IPS-20b (cell line): ENCODE data around the gene COMTD1.
A peak's percentile ranks its signal among the peaks of the same experiment; 100 is the strongest.
"Not testable (repeated sequence)": the region's sequence is repeated elsewhere in the genome, so short reads cannot be mapped to it uniquely, and the experiment has no call there.

Experiments
- H3K27ac ChIP-seq: one replicate; pipeline ENCODE4 v1.5.1; 2013; ENCODE audit warnings: low read length
- H3K27me3 ChIP-seq: 2 replicates; pipeline ENCODE4 v1.6.1; 2013; ENCODE audit warnings: mild to moderate bottlenecking, low read length, inconsistent platforms; ENCODE audit not compliant: insufficient read depth
- H3K36me3 ChIP-seq: 2 replicates; pipeline ENCODE4 v1.6.1; 2013; ENCODE audit warnings: low read depth, mild to moderate bottlenecking, inconsistent platforms, low read length, moderate library complexity; ENCODE audit not compliant: insufficient read depth
- H3K4me1 ChIP-seq: 2 replicates; pipeline ENCODE4 v1.6.1; 2013; ENCODE audit warnings: mild to moderate bottlenecking, control low read depth, inconsistent platforms, low read length, moderate library complexity; ENCODE audit not compliant: insufficient read depth
- H3K4me3 ChIP-seq: 2 replicates; pipeline ENCODE4 v1.5.1; 2013; ENCODE audit warnings: mild to moderate bottlenecking, low read length, inconsistent platforms
- H3K9ac ChIP-seq: 2 replicates; pipeline ENCODE4 v1.6.1; 2013; ENCODE audit warnings: low read depth, mild to moderate bottlenecking, inconsistent platforms, low read length, moderate library complexity
- H3K9me3 ChIP-seq: 2 replicates; pipeline ENCODE4 v1.6.1; 2013; ENCODE audit warnings: mild to moderate bottlenecking, low read depth, low read length, inconsistent platforms; ENCODE audit not compliant: insufficient read depth

The COMTD1 gene

DNA sequence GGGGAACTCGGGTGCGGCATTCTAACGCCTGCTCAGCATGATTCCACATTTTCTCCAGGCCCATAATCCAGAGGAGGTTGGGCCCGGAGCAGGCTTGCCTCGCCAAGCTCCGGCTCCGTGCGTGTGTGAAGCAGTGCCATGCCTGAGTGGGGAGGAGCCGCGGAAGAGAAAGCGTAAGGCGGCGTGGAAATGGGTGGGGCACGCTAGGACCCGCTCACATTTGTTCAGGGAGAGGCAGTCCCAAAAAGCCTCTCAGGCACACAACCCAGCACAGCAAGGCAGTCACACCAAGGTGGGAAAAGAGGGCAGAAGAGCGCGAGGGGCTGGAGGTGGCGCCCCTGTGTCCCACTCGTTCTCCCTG, 25.9 kb downstream of the COMTD1 start:
- Histone ChIP-seq H3K27ac (peak overlapping the region; percentile 76), H3K9ac (peak overlapping the region; percentile 95), H3K36me3 (peaks cover 31% of the 10 kb centered on the region), H3K4me1 (peaks cover 8% of the 10 kb centered on the region), H3K9me3 (no peaks in the 10 kb centered on the region), H3K4me3 (peak overlapping the region; percentile 95), H3K27me3 (no peaks in the 10 kb centered on the region)

DNA sequence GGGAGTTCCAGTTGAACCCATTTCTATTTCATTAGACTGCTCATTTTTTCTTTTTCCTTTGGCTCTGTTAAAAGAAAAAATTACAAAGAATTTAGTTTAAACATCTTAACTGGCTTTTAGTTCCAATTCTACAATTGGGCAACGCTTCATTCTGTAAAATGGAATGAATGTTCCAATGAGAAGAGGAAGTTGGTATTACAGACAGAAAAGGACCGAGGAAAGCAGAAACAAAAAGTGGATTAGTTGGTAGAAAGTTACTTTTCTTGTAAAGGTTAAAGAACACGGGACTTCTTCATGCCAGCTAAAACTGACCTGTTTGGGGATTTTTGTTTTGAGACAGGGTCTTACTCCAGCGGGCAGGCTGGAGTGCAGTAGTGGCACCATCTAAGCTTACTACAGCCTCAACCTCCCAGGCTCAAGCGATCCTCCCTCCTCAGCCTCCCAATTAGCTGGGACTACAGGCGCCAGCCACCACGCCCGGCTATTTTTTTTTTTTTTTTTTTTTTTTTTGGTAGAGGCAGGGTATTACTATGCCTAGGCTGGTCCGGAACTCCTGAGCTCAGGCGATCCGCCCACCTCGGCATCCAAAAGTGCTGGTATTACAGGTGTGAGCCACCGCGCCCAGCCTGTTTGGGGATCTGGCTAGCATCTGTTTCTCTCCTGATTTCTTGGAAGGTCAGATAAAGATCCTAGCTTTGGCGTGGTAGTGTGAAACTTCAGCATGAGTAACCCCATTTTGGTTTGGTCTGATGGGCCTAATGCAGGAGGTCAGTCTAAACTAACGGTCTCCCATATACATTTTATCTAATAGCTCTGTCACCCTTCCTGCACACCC, 26.5 kb downstream of the COMTD1 start:
- Histone ChIP-seq H3K9ac (peak overlapping the region; percentile 95; the same call in 1 of the 2 replicates), H3K4me1 (peaks cover 8% of the 10 kb centered on the region), H3K27ac (peak overlapping the region; percentile 76)

DNA sequence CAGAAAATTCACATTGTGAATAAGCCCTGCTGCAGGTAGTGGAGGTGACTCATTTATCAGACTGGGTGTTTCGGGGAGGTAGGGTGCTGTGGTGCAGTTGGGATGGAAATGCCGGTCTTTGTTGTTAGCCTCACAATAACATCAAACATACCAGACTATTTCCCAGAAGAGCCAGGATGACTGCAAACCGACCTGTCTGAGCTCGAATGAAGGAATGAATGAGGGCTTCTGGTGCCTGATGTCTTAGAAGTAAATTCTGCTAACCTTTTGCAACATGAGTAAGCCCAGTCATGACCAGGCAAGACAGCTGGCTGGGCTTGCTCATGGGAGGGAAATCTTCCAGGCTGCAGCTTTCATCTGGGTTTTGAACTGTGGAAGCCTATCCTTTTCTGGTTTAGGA, 27.6 kb downstream of the COMTD1 start:
- H3K36me3 ChIP-seq: peaks cover 16% of the 10 kb centered on the region
- H3K9ac ChIP-seq: no peak overlapping the region
- no peak overlapping the region for H3K27ac ChIP-seq
- H3K4me1 ChIP-seq: peaks cover 8% of the 10 kb centered on the region
- H3K9me3 ChIP-seq: no peaks in the 10 kb centered on the region
- H3K4me3 ChIP-seq: no peak overlapping the region
- H3K27me3 ChIP-seq: no peaks in the 10 kb centered on the region

More for the DNA sequence above, 26.5 kb downstream of the COMTD1 start:
- Histone ChIP-seq H3K4me3 (peak overlapping the region; percentile 95), H3K9me3 (no peaks in the 10 kb centered on the region), H3K27me3 (no peaks in the 10 kb centered on the region), H3K36me3 (peaks cover 25% of the 10 kb centered on the region)

DNA sequence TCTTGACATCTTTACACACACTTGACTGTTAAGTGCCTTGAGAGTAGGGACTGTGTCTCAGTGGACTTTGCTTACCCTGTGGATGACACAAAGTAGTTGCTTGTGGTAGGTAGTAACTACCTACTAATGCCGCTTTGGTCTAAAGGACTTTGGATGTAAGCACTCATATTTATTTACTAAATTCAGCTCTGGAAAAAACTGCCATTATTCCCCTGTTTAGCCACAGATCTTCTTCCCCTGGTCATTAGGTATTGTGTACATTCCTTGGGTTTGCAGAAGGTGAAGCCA, 28.0 kb downstream of the COMTD1 start:
- H3K27ac ChIP-seq: no peak overlapping the region
- no peaks in the 10 kb centered on the region for H3K9me3 ChIP-seq
- peaks cover 12% of the 10 kb centered on the region for H3K36me3 ChIP-seq
- H3K4me3 ChIP-seq: no peak overlapping the region
- no peak overlapping the region for H3K9ac ChIP-seq
- peaks cover 8% of the 10 kb centered on the region for H3K4me1 ChIP-seq
- no peaks in the 10 kb centered on the region for H3K27me3 ChIP-seq

DNA sequence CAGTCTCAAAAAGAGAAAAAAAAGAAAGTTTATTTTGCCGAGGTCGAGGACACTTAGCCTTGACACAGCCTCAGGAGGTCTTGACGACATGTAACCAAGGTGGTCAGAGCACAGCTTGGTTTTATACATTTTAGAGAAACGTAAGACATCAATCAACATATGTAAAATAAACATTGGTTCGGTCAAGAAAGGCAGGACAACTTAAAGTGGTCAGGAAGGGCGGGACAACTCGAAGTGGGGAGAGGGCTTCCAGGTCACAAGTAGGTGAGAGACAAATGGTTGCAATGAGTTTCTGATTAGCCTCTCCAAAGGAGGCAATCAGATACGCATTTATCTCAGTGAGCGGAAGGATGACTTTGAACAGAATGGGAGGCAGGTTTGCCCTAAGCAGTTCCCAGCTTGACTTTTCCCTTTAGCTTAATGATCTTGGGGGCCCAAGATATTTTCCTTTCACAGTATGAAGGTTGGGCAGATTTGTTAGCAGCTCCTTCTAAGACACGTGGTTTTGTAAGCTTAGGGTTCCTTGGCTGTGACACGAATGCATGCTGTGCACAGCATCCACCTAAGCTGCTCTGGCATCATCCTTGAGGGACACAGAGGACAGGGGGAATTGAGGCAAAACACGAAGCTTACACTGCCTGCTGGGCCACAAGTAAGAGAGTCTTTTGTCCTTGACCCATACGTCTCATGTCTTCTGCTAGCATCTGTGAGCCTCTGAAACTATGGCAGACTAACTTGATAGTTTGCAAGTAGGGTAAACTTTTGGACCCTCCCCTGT, 28.5 kb downstream of the COMTD1 start:
- Histone ChIP-seq H3K9ac (no peak overlapping the region), H3K4me1 (peaks cover 8% of the 10 kb centered on the region), H3K36me3 (peaks cover 7% of the 10 kb centered on the region; the same call in 1 of the 2 replicates), H3K4me3 (no peak overlapping the region), H3K9me3 (no peaks in the 10 kb centered on the region), H3K27ac (no peak overlapping the region), H3K27me3 (no peaks in the 10 kb centered on the region)

DNA sequence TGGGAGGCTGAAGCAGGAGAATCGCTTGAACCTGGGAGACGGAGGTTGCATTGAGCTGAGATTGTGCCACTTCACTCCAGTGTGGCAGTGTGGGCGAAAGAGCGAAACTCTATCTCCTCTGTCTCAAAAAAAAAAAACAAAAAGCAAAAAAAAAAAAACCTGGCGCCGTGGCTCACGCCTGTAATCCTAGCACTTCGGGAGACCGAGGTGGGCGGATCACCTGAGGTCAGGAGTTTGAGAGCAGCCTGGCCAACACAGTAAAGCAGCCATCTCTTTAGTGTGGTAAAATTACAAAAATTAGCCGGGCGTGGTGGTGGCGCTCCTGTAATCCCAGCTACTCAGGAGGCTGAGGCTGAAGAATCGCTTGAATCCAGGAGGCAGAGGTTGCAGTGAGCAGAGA, 29.1 kb downstream of the COMTD1 start:
- not testable (repeated sequence) for H3K9ac ChIP-seq

DNA sequence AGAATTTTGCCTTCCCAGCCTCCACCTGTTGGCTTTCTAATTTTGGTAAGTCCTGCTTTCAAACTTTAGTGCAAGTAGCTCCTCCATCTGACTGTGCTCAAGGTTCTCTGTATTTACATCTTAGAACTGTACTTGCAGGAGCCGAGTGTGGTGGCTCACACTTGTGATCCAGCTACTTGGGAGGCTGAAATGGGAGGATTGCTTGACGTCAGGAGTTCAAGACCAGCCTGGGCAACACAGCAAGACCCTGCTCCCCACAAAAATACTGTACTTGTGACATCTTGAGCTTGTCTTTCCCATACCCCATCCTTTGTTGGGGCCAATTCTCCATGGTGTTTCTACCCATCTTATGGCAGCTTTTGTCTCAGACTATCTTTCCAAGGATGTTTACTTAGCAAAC, 29.8 kb downstream of the COMTD1 start:
- Histone ChIP-seq H3K9ac (no peak overlapping the region), H3K27ac (no peak overlapping the region), H3K27me3 (no peaks in the 10 kb centered on the region), H3K36me3 (no peaks in the 10 kb centered on the region), H3K4me1 (peaks cover 8% of the 10 kb centered on the region), H3K4me3 (no peak overlapping the region), H3K9me3 (no peaks in the 10 kb centered on the region)

More for the DNA sequence above, 29.1 kb downstream of the COMTD1 start:
- H3K27me3 ChIP-seq, H3K36me3 ChIP-seq, H3K4me1 ChIP-seq, H3K9me3 ChIP-seq, H3K27ac ChIP-seq, H3K4me3 ChIP-seq: not testable (repeated sequence)

DNA sequence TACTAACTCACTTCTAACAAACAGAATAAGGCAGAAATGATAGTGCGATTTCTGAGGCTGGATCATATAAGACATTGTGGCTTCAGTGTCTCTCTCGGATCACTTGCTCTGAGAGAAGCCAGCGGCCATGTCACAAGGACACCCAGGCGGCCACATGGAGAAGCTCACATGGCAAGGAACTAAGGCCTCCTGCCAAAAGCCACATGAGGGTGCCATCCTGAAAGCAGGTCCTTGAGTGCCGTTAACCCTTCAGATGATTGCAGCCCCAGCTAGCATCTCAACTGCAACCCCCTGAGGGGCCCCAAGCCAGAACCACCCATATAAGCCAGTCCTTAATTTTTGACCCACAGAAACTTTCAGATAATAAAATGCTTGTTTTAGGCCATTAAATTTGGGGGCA, 32.0 kb downstream of the COMTD1 start:
- Histone ChIP-seq H3K4me1 (peaks cover 8% of the 10 kb centered on the region), H3K36me3 (no peaks in the 10 kb centered on the region), H3K4me3 (no peak overlapping the region), H3K9me3 (no peaks in the 10 kb centered on the region), H3K27ac (no peak overlapping the region), H3K27me3 (no peaks in the 10 kb centered on the region), H3K9ac (no peak overlapping the region)

DNA sequence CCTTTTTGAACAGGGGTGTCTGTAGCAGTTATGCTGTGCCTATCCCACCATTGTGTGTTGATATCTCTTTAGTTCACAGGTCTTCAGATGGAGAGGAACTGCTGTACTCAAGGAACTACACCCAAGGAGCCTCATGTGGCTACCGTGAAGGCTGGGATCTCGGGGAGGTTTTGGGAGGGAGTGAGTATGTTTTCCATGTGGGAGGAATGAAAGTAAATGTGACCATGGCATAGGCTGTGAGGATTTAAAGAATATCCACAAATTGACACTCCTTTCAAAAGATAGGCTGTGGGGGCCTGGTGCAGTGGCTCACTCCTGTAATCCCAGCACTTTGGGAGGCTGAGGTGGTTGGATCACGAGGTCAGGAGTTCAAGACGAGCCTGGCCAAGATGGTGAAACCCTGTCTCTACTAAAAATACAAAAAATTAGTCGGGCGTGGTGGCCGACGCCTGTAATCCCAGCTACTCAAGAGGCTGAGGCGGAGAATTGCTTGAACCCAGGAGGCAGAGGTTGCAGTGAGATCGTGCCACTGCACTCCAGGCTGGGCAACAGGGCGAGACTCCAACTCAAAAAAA, 32.6 kb downstream of the COMTD1 start:
- not testable (repeated sequence) for H3K36me3 ChIP-seq, H3K4me1 ChIP-seq, H3K27me3 ChIP-seq, H3K27ac ChIP-seq, H3K4me3 ChIP-seq, H3K9me3 ChIP-seq, H3K9ac ChIP-seq

DNA sequence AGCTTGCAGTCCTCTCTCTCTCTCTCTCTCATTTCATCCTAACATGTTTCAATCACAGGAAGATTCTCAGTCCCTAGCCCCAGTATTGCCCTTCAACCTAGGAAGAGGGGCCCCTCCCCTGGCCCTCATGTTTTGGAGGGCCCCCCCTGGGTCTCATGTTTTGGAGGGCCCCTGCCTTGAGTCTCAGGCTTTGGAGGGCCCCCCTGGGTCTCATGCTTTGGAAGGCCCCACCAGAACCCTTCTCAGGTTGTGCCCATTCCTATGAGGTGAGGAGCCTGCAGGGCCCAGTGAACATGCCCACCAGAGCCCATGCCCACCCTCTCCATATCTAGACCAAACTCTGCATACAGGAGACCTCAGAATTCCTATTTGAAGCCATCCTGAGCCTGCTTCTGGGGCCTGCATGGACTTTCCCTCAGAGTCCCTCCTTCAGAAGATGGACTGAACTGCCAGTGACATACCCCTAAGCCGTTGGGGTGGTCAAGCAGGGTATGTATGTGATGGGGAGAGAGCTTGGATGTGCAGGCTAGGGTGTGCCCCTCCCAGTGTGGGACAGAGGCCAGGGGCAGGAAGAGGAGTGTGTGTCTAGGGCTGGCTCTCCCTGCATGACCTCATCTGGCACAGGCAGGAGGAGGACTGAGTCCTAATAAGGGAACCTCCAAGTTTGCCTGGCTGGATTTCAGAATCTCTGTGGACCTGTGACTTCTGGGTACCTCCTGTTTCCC, 33.3 kb downstream of the COMTD1 start:
- Histone ChIP-seq H3K4me3 (no peak overlapping the region), H3K27ac (no peak overlapping the region), H3K9me3 (no peaks in the 10 kb centered on the region), H3K9ac (no peak overlapping the region), H3K36me3 (no peaks in the 10 kb centered on the region), H3K27me3 (no peaks in the 10 kb centered on the region), H3K4me1 (peaks cover 5% of the 10 kb centered on the region)

DNA sequence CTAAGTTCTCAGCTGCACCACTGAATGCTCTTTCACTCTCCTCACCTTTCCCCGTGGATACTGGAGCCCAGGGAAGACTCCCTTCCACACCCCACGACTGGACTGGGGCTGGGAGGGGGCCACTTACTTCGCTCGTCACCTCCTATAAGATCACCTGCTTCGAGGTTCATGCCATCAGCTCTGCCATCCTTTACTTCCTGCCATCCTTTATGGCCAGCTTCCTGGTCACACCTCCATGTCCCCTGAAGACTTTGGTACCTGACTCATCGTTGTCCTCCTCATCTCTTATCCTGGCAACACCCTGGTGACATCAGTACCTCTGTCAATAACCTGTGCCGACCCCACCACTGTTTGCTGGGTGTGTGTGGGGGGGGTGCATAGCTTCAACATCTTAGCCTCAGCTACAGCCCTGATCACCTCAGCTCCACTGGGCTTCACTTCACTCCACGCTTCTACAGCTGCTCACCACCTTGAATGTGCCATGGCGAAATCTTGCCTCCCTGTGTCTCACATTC, 33.9 kb downstream of the COMTD1 start:
- no peak overlapping the region for H3K4me3 ChIP-seq
- no peaks in the 10 kb centered on the region for H3K4me1 ChIP-seq
- no peaks in the 10 kb centered on the region for H3K27me3 ChIP-seq
- H3K36me3 ChIP-seq: no peaks in the 10 kb centered on the region
- H3K27ac ChIP-seq: no peak overlapping the region
- H3K9ac ChIP-seq: no peak overlapping the region
- no peaks in the 10 kb centered on the region for H3K9me3 ChIP-seq
